SIG-M5 treated with dmso at 0.1 percent for 504 hours (cell line): ENCODE data around the gene DENND10.
A peak's percentile ranks its signal among the peaks of the same experiment; 100 is the strongest.
"Not testable (repeated sequence)": the region's sequence is repeated elsewhere in the genome, so short reads cannot be mapped to it uniquely, and the experiment has no call there.

Experiments used
- DNase-seq: peaks from one replicate; lab custom pipeline; 2025; ENCODE audit not compliant: unreplicated experiment; lab: John Stamatoyannopoulos, UW

Gene DENND10

GRCh38 chr10:119098576-119098975 lies 5.3 kb upstream of the DENND10 start:
- DNase-seq = no peak

GRCh38 chr10:119100434-119101238 lies 3.3 kb upstream of the DENND10 start:
- no peak for DNase-seq

GRCh38 chr10:119101366-119102098 lies 2.4 kb upstream of the DENND10 start:
- DNase-seq = no peak

- DNase-seq = no peak
Observed at GRCh38 chr10:119103241-119103902, 541 bp upstream of the DENND10 start.

- DNase-seq = no peak
Observed at GRCh38 chr10:119104654-119105015, 722 bp downstream of the DENND10 start.

GRCh38 chr10:119105155-119105554 lies 1.2 kb downstream of the DENND10 start:
- DNase-seq = no peak

GRCh38 chr10:119105899-119106298 lies 2.0 kb downstream of the DENND10 start:
- not testable (repeated sequence) for DNase-seq

- DNase-seq = not testable (repeated sequence)
Observed at GRCh38 chr10:119107106-119107505, 3.2 kb downstream of the DENND10 start.

- DNase-seq = not testable (repeated sequence)
Observed at GRCh38 chr10:119107771-119108170, 3.9 kb downstream of the DENND10 start.

GRCh38 chr10:119112056-119112455 lies 8.1 kb downstream of the DENND10 start:
- DNase-seq = peak; percentile 48

GRCh38 chr10:119113751-119114732 lies 10.1 kb downstream of the DENND10 start:
- DNase-seq = peak; percentile 92

- no peak for DNase-seq
Observed at GRCh38 chr10:119115926-119116325, 12.0 kb downstream of the DENND10 start.

GRCh38 chr10:119116326-119116951 lies 12.5 kb downstream of the DENND10 start:
- DNase-seq = no peak

- DNase-seq = no peak
Observed at GRCh38 chr10:119118231-119118630, 14.3 kb downstream of the DENND10 start.

- no peak for DNase-seq
Observed at GRCh38 chr10:119119400-119119799, 15.5 kb downstream of the DENND10 start.

GRCh38 chr10:119120413-119120867 lies 16.5 kb downstream of the DENND10 start:
- peak; percentile 61 for DNase-seq

- DNase-seq = no peak
Observed at GRCh38 chr10:119120875-119121274, 17.0 kb downstream of the DENND10 start.

- DNase-seq = no peak
Observed at GRCh38 chr10:119125942-119126341, 22.0 kb downstream of the DENND10 start.

- no peak for DNase-seq
Observed at GRCh38 chr10:119129721-119130120, 25.8 kb downstream of the DENND10 start.
